Frontal cortex (tissue), 4 donors: Measurements from ENCODE around the gene SP3. TPM values are rescaled to one million over a fixed set of nuclear protein-coding genes. Genes with fewer than 3 reads are reported as not detected.

Experiments
- DNase-seq, 2 donors: peaks; one replicate each; pipeline ENCODE4 v3.0.0; 2012; ENCODE audit warnings: low spot score in 2 of 2
- FAIRE-seq: peaks from 2 replicates; lab custom pipeline; 2012; peaks lifted over from hg19 to GRCh38; lab: Jason Lieb, UNC
- total RNA-seq: library from RNA; depleted of rRNA; stranded (reverse); fragments of >200 nt; gene quantifications from one replicate; pipeline ENCODE4 v1.2.3, GENCODE V29; 2014
- donor health status: control.
- donor health status: control.
- donor health status: control.

Gene SP3
- total RNA-seq, 1 donor from 2014 or later = 159 TPM

DNA sequence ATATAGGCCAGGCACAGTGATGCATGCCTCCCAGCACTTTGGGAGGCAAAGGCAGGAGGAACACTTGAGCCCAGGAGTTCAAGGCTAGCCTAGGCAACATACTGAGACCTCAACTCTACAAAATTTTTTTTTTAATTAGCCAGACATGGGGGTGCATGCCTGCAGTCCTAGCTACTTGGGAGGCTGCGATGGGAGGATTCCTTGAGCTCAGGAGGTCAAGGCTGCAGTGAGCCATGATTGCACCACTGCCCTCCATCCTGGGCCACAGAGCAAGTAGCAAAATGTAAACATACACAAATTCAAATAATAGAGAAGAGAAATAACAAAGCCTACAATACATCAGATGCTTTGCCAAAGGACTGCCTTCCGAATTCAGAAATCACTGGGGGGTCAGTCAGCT, 7.0 kb upstream of the SP3 start:
- FAIRE-seq (no peak), DNase-seq (no peak)

DNA sequence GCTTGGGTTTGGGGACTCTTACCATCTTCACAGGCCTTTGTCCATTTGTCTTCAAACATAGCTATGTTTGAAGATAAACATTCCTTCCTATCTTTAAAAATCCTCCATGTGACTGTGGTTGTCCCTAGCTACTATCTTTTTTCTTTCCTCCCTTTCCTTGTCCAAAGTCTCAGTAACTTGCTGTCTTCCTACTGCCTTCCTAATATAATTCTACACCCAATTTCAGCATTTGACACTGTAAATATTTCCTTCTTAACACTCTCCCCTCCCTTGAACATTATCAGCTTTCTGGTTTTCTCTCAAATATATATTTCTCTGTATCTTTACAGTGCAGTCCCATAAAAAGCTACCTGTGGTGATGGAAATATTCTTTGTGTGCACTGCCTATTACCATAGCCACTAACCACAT, 5.3 kb upstream of the SP3 start:
- FAIRE-seq (no peak), DNase-seq (no peak)

DNA sequence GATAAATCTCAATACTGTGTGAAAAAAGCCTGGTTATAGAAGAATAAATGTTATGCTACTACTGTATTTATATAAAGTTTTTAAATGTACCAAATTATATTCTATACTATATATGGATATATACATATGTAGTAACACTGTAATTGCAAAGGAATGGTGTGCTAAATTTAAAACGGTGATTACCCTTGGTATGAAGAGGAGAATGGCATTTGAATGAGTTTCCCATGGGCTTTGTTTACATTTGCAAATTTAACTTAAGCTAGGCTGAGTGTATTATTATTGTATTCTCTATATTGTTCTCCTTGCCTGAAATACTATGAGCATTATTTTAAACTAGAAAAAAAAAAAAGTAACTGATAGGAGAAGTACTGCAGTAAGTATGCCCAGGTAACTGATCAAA, 4.7 kb upstream of the SP3 start:
- DNase-seq (no peak), FAIRE-seq (no peak)

DNA sequence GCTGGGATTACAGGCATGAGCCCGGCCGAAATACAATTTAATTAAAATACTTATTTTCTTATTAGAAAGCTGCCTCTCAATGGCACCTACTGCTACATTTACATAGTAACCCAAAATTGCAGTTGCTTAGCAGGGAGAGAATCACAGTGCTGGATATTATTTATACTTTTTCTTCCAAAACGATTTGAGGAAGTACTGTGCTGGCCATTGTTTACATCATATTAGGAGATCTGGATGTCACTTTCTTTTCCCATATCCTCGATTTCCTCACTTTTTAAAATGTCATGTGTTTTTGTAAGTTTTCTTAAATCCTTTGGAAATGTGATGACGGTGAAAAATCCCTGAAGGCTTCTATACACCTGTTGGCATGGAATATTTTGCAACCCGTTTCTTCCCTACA, 3.4 kb upstream of the SP3 start:
- FAIRE-seq = no peak

DNA sequence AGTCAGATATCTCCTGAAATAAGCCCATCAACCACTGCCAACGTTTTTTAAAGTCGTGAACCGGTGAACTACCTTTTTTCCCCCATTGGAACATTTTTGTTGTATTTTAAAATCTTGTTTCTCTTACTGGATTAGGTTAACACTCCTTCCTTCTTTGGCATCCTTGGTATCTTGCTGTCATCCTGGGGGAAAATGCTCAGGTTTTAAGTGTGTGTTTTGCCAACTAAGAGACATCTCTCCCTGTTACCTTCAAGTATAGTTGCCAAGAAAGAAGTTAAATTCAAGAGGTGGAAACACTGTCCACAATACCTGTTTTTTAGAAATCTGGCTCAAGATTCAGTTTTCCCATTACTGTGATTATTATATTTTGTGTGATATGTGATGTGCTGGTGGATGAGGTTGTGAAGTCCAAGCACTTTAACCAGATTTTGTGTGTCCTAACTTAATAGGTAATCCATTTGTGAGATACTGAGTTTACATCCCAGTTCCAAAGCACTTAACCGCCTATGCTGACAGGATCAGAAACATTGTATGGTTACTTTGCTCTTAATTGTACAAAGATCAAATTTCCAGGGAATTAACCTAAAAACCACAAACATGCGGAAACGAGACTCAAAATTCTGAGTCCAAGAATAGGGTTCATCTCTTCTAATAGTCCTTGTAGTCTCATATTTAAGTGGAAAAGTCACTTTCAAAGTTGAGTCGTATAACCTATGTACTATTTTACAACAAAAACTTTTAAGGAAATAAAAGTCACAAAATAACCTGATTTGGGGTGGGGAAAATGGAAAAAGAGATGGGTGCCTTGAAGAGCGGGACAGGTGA, 1.3 kb upstream of the SP3 start:
- no peak for FAIRE-seq
- peak in 1 of 2 donors; percentile 12 for DNase-seq

More for the DNA sequence above, 3.4 kb upstream of the SP3 start:
- no peak for DNase-seq

DNA sequence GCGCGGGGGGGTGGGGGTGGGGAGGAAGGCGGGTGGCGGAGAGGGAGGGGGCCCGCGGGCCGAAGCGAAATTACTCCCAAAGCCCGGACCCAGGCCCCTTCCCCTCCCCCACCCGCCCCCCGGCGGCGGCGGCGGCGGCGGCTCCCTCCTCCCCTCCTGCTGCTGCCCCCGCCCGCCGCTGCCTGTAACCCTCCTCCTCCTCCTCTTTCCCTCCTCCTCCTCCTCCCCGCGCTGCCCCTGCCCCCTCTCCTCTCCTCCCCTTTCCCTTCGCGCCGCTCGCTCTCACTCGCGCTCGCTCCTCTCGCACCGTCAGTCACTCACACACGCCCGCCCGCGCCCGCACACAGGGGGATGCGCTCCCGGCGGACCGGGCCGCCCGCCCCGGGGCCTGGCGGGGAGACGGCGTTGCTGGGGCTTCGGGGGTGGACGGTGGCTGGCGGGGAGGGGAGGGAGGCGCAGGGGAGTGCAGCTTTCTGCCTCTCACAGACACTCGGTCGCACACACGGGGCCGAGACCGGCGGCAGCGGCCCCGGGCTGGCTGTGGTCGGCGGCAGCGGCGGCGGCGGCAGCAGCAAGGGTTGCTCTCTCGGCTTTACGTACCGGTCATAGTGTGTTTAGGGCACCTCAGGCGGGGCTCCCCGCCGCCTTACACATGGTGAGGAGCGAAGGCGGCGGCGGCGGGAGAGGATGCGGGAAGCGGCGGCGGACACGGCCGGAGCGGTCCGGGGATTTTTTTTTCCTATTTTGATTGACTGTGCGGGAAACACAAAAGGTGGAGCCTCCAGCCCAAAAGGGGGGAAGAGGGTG, 405 bp downstream of the SP3 start:
- DNase-seq = peak; percentile 73 to 85

DNA sequence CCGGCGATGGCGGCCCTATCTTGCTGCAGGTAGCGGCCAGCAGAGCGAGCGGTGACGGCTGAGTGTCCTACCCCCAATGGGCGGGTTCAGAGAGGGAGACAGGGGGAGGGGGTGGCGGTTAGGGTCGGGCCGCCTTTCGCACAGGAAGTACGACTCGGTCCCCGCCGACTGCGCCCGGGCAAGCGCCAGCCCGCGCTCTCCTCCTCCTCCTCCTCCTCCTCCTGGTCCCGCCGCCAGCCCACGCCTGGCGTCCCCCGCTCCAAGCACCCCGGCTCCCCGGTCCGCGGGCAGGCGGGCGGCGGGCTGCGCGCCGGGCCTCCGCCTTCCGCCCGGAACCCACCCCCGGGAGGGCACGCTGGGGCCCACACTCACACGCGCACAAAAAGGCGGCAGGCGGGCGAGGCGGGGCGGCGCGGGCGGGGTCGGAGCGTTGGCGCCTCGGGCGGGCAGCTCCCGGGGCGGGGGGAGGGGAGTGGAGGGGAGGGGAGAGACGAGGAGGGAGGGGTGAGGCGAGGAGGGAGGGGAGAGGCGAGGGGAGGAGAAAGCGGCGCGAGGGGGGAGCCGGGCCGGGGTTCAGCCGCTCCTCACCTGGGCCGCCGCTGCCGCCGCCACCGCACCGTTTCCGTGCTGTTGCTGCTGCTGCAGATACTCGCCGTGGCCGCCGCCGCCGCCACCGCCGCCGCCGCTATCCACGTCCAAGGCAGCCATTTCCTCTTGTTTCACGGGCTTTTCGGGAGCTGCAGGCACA, 1.2 kb downstream of the SP3 start:
- no peak for FAIRE-seq
- peak; percentile 80 to 91 for DNase-seq

More for the DNA sequence above, 405 bp downstream of the SP3 start:
- FAIRE-seq = no peak

DNA sequence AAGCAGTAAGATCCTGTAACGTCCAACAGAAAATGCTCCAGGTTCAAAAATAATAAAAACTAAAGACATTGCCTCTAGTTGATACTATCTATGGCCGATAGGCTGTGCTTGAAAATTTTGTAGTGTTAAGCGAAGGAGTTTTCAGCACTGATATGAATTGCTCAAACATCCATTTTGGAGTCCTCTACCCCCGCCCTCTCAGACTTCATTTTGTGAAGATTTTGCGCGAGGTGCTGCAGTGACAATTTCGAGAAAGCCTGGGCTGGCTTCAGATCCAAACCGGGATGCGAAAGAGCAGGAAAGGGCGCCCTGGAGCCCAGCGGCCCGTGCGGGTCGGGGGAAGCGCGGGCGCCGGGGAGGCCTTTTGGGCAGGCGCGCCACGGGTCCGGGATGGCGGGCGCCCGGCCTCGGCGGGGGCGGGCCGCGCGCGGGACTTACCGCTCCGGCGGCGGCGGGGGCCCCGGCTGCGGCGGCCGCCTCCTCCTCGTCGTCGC, 1.8 kb downstream of the SP3 start:
- FAIRE-seq = no peak
- DNase-seq = no peak

DNA sequence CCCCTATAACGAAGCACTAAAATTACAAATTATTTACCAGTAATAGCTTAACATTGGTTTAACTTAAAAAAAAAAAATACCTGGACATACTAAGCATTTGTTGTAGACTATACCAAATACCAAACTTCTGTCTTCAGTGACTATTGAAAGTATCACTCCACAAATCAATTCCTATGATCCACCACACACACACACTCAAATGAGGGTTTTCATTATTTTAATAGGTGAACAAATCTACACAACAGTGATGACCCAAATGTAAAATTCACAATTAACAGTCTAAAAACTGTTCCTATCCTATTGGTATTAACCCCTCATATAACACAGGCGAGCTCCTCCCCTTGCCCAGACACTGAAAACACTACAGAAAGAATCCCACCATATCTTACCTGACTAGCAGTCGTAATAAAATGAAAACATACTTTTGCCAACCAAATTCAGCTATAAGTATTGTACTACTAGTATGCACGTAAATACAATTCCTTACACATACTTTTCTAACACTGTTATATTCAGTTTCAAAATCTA, 2.5 kb downstream of the SP3 start:
- DNase-seq (no peak), FAIRE-seq (no peak)

DNA sequence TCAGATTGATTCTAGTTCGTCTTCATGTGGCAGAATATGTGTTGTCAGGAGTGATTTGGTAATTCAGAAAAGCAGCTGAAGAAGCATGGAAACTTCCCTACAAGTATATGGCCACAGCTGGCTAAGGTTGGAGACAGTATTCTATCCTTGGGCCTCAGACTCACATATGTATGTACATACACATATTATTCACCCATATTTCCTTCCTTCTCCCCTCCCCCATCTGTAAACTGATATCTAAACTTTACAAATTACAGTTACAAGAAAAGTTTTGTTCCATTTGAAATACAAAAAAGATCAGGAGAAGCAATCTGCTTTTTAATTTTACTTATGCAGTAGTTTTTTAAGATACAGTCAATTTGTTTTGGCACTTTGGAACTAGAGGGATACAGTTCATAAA, 3.1 kb downstream of the SP3 start:
- DNase-seq = no peak
- FAIRE-seq = no peak

DNA sequence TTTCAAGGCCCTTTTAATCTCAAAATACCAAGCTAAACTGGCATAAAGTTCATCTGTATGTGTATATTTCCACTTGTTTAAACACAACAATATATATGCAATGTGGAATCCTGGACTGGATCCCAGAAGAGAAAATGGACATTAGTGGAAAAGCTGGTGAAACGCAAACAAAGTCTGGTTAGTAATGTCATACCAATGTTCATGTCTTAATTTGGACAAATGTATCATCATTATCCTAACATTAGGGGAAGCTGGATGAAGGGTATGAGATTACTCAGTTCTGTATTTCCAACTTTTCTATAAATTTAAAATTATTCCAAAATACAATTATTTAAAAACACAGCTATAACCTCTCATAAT, 3.8 kb downstream of the SP3 start:
- DNase-seq = no peak
- FAIRE-seq = no peak

DNA sequence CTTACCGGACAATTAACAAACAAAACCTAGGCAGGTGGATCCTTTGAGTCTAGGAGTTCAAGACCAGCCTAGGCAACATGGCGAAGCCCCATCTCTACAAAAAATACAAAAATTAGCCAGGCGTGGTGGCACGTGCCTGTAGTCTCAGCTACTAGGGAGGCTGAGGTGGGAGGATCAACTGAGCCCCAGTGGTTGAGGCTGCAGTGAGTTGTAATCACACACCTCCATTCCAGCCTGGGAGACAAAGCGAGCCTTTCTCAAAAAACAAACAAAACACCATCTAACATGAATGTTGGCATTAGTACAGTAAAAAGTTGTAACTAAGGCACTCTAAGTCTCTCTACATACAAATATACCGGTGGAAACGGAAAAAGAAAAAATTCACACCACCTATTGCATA, 5.3 kb downstream of the SP3 start:
- DNase-seq (no peak), FAIRE-seq (no peak)

DNA sequence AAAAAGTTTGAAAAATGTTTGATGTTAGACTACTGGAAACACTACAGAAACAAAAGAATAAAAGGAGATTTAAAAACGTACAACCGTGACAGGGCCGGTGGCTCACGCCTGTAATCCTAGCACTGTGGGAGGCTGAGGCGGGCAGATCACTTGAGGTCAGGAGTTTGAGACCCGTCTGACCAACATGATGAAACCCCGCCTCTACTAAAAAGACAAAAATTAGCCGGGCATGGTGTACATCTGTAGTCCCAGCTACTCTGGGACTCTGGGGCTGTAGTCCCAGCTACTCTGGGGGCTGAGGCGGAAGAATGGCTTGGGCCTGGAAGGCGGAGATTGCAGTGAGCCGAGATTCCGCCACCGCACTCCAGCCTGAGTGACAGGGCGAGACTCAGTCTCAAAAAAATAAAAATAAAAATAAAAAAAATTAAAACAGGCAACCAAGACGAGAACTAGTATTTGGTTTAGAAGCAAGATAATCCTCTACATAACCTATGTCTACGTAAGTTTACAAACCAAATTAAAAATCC, 5.8 kb downstream of the SP3 start:
- DNase-seq (no peak), FAIRE-seq (no peak)

DNA sequence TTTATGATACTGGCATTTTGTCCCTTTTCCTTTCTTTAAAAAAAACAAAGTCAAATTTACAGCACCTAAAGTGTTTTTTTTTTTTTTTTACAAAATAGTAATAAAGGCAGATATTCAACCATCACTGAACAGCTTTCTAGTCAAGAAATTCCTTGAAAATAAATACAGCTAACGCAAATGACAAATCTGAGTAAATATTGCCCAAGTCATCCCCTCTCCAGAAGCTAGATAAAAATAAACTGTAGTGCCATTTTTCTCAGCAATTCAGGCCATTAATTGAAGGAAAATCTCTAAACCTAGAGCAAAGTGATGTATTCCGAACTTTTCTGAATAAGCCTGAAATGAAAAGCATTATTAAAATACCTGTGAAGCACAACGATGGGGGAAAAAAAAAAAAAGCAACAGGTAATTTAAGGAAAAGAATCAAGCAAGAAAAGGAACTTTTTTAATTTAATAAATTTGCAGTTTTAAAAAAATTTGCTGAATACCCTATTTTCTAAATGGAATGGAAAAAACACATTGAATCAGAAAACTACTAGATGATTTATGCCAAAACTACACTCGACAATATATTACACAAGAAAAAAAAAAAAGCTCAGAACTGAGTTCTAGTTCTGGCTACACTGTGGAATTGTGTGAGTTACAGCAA, 6.9 kb downstream of the SP3 start:
- DNase-seq = no peak
- FAIRE-seq = no peak

DNA sequence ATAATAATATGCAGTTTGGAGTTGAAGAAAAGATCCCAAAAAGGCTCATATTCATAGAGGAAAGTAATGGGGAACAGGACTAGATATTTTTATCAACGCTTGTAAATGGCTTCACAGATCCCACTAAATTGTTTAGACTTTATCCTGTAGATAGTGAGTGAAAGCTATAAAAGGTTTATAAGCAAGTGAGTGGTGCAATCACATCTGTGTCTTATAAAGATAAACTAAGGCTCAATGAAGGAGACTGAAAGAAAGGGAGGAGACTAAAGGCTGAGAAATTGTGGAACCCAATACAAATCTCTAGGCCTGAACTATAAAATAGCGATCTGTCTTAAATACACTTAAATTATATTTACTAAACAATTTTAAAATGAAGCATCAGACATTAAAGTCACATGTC, 7.7 kb downstream of the SP3 start:
- FAIRE-seq = no peak
- DNase-seq = no peak

DNA sequence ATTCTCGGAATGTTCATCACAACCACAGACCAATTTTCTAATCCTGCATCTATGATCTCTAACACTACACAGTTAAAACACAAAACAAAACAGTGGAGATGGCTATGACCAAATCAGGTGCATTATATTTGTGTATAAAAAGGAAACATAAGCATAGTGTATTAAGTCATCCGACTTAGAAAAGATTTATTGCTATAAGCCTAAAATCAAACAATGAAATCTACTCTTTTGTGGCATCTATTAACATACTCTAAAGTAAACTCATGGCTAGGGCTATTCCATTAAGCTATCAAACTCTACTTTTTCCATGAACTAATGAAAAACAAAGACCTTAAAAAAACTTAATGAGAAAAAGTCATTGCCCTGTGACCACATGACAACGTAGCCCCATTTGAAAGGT, 8.7 kb downstream of the SP3 start:
- DNase-seq (no peak), FAIRE-seq (no peak)

DNA sequence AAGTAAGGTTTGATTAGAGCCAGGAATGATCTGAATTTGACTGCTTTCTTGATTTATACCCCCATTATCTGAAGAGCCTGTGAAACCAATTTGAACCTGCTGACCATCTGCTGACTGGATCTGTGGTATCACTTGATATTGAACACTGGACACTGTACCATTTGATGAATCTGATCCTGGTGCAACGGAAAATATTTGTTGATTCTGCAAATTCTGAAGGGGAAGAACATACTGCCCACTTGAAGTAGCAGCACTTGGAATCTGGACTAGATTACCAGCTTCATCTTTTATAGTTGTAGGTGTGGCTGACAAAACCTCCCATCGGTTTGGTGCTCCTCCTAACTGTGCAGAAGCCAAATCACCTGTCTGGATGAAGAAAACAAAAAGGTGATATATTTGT, 9.3 kb downstream of the SP3 start:
- no peak for FAIRE-seq

DNA sequence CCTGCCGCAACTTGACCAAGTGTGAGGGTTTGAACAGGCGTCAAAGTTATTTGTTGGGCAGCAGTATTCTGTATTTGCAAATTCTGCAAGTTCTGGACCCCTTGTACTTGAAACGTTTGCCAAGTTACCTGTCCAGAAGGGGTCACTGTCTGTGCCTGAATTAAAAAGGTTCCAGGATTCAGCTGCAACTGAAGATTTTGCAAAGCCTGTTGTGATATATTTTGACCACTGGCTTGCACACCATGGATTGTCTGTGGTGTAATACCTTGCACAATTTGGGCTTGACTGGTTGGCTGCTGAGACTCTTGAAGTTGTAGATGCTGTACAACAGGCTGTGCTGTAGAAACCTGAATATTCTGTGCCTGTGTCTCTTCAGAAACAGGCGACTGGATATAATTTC, 10.2 kb downstream of the SP3 start:
- no peak for FAIRE-seq
- no peak for DNase-seq

More for the DNA sequence above, 9.3 kb downstream of the SP3 start:
- DNase-seq = no peak

DNA sequence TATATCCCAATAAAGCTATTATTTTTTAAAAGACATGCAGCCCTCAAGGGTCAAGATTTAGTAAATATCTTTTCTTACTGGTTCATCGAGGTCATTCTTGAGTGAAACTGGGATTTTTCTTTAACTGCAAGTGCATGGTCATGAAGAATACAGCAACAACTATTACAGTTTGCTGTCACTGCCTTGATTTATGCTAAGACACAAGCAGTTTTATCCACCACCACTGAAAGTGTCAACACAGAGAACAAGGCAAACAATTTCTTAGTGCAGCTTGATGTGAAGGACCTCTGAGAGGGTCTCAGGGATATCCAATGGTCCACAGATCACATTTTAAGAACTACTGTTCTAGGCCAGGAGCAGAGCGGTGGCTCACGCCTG, 12.1 kb downstream of the SP3 start:
- FAIRE-seq (no peak), DNase-seq (no peak)
